ENCODE data around the gene KHK. TPM values are rescaled to one million over a fixed set of nuclear protein-coding genes. Genes with fewer than 3 reads are reported as not detected.
"Not testable (repeated sequence)": the region's sequence is repeated elsewhere in the genome, so short reads cannot be mapped to it uniquely, and the experiment has no call there.

Gene KHK
- total RNA-seq, 1 donor from 2014 or later = 1.1 TPM

DNA sequence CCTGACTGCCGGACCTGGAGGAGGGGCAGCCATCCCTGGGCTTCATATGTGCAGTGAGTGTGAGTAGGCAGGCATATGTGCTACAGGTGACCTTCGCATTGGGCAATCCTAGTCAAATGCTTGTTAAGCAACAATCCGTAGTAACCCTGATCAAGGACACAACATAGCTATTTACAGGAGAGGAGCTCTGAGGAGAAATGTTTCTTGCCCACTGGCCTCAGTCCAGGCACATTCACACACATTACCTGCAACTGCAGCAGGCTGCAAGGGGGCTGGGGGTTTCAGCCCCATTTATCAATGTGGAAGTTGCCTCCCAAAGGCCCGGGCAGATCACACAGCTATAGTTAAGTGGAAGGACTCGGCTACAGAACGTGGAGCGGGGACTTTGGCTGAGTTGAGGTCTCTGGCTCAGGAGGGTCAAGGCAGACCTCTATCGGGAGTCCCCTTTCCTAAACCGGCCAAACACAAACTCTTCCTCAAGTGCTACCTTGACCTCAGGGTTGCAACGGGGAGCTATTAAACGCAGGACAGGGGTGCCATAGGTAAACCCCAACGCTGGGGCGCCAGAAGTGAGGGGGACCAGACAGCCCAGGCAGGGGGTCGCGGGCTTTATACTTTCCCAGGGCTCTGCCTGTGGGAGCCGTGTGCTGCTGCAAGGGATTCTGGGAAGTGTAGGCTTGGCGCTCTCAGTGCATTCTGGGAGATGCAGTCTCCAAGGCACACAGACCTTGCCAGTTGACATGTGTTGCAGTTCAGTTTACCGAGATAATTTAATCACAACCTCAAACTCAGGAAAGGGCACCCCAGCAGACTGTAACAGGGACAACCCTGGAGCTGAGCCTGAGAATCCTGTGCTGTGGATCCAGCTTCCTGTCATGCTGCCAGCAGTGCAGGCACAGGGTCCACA, 9.4 kb downstream of the KHK start:
- peak; percentile 48 for DNase-seq (ENCODE audit: low read depth)

GRCh38 chr2:27096748-27097297, 10.3 kb downstream of the KHK start:
- no peak for DNase-seq (ENCODE audit: low read depth)

- DNase-seq (ENCODE audit: low read depth) = no peak
Observed at GRCh38 chr2:27097341-27097740, 10.8 kb downstream of the KHK start.

DNA sequence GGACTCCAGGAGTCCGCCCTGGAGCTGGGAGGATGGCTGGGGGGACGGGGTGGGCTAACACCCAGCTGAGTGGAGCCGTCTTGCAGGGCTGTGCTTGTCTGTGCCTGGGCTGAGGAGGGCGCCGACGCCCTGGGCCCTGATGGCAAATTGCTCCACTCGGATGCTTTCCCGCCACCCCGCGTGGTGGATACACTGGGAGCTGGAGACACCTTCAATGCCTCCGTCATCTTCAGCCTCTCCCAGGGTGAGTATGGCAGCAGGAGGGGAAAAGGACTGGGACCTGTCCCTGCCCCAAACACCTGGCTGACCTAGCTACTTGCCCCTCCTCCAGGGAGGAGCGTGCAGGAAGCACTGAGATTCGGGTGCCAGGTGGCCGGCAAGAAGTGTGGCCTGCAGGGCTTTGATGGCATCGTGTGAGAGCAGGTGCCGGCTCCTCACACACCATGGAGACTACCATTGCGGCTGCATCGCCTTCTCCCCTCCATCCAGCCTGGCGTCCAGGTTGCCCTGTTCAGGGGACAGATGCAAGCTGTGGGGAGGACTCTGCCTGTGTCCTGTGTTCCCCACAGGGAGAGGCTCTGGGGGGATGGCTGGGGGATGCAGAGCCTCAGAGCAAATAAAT, 12.9 kb downstream of the KHK start:
- DNase-seq (ENCODE audit: low read depth) = no peak

GRCh38 chr2:27100036-27100435, 13.5 kb downstream of the KHK start:
- no peak for DNase-seq (ENCODE audit: low read depth)

DNA sequence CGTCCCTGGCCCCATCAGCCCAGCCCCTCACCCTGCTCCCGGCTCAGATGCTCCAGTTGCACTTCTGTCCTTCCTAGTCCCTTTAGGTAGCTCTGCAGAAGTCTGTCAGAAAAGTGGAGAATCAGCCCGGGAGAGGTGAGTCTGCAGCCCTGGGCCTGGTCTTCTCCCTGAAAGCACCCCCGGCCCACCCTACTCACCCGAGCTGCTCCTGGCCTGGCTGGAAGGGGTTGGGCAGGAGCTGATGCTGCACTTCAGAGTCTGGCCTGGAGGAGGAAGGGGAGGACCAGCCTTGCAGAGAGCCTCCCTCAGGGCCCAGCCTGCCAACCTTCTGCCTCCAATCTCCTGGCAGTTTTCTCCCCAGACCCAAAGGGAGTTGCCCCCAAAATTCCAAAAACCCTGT, 15.8 kb downstream of the KHK start:
- no peak for DNase-seq (ENCODE audit: low read depth)

GRCh38 chr2:27105981-27106380, 19.4 kb downstream of the KHK start:
- no peak for DNase-seq (ENCODE audit: low read depth)

DNA sequence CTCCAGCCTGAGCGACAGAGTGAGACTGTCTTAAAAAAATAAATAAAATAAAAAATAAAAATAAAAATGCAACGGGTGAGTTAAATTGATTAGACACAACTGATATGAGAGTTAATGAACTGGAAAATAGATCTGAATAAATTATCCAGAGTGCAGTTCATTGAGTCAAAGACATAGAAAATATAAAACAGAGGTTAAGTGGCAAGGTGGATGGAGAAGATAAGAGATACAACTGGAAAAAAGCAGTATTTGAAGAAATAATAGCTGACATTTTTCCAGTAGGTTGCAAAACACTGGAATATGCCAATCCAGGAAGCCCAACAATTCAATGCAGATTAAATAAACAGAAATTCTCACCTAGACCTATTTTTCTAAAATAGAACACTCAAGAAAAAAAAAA, 21.6 kb downstream of the KHK start:
- DNase-seq (ENCODE audit: low read depth) = no peak

GRCh38 chr2:27109083-27109482, 22.5 kb downstream of the KHK start:
- no peak for DNase-seq (ENCODE audit: low read depth)

GRCh38 chr2:27110603-27111352, 24.2 kb downstream of the KHK start:
- DNase-seq (ENCODE audit: low read depth) = not testable (repeated sequence)

DNA sequence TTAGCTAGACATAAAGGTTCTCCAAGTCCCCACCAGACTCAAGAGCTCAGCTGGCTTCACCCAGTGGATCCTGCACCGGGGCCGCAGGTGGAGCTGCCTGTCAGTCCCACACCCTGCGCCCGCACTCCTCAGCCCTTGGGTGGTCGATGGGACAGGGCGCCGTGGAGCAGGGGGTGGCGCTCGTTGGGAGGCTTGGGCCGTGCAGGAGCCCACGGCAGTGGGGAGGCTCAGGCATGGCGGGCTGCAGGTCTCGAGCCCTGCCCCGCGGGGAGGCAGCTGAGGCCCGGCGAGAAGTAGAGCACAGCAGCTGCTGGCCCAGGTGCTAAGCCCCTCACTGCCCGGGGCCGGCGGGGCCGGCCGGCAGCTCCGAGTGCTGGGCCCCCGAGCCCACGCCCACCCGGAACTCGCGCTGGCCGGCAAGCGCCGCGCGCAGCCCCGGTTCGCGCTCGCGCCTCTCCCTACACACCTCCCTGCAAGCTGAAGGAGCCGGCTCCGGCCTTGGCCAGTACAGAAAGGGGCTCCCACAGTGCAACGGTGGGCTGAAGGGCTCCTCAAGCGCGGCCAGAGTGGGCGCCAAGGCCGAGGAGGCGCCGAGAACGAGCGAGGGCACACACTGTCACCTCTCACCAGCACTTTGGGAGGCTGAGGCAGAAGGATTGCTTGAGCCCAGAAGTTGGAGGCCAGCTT, 25.0 kb downstream of the KHK start:
- DNase-seq (ENCODE audit: low read depth) = not testable (repeated sequence)

GRCh38 chr2:27115519-27115918, 28.9 kb downstream of the KHK start:
- DNase-seq (ENCODE audit: low read depth) = no peak

DNA sequence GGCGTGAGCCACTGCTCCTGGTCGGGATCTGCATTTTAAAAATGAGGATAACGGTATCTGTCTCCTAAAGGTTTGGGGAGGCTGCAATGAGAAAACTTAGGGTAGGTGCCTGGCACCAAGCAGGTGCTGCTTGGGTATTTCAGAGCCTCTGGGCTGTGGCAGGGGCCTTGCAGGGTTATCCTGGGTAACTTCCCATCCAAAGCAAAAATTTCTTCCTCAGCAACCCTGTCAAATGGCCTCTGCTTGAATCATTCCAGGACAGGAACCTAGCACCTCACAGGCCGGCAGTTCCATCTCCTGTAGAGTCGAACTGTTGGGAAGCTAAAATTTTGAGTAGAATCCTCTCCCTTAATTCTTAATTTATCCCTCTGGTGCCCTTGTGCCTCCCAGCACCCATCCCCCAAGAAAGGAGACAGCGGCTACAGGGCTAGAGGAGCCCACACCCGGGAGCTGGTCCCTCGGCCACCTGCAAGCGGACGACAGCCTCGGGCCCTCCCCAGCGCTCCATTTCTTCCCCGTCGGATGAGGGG, 31.5 kb downstream of the KHK start:
- no peak for DNase-seq (ENCODE audit: low read depth)

GRCh38 chr2:27118525-27119329, 32.2 kb downstream of the KHK start, which contains the start of gene CGREF1:
TSS of gene CGREF1 (minus strand) at chr2:27119128. CDS start at chr2:27104366, 14,762 bp downstream.
- DNase-seq (ENCODE audit: low read depth) = no peak

- not testable (repeated sequence) for DNase-seq (ENCODE audit: low read depth)
Observed at GRCh38 chr2:27119330-27119670, 32.7 kb downstream of the KHK start.

DNA sequence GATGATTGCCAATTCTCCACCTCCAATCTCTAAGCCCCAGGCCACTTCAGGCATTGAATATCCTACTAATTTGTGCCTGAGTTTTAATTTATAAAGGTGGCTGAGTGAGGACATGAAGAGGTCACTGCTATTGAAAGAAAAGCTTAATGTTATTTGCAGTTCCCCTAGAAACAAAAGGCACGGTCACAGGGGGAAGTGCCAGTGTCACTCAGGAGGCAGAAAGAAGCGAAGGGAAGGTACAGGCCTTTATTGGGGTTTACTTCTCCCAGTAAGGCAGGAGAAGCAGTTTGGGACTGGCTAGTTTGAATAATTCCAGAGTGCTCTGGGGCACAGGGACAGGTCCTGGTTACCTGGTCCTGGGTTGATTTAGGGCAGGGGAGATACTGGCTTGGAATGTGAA, 35.3 kb downstream of the KHK start:
- DNase-seq (ENCODE audit: low read depth) = no peak

DNA sequence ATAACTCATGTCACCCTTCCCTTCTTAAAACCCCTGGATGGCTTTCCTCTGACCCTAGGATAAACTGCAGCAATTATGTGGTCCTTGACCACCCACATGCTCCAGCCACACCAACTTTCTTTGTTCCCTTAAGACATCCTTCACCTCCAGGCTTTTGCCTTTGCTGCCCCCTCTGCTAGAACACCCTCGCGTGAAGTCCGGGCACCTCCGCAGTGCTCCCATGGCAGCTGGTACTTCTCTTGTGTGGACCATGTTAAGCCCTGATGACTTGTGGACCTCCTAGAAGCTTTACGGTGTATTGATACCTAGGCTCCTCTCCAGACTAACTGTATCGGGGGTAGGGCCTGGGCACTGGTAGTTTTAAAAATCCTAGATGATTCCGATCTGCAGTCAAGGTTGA, 36.2 kb downstream of the KHK start:
- DNase-seq (ENCODE audit: low read depth) = no peak

GRCh38 chr2:27123302-27124150, 37.0 kb downstream of the KHK start, which contains the start of gene ABHD1:
TSS of gene ABHD1 (plus strand) at chr2:27123815. CDS start at chr2:27123949, 134 bp downstream.
- DNase-seq (ENCODE audit: low read depth) = no peak

DNA sequence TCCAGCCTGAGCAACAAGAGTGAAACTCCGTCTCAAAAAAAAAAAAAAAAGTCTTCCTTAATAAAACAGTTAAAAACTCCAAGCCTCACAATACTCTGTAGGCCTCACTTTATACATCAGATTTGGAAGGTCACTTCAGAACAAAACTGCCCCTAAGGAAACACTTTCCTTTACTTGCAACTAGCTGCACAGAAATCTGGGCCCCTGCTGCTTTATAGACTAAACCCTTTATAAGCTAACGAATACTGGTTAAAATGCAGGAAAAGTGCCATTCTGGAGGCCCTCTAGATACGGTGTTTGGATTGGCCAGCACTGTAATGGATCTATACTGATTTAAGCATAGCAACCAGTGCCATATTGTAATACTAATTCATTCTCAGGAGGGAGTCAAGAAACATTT, 38.5 kb downstream of the KHK start:
- no peak for DNase-seq (ENCODE audit: low read depth)
